Trophoblast cell (in vitro differentiated cells and primary cell): ENCODE data around the gene LTK.

Experiments used
- DNase-seq, 2 donors: peaks; one replicate each; pipeline ENCODE4 v3.0.0-alpha.2; 2016
- H2AFZ ChIP-seq: 2 replicates; pipeline ENCODE4 v1.6.1; 2013; ENCODE audit warnings: low read length, moderate library complexity, mild to moderate bottlenecking; ENCODE audit not compliant: insufficient read depth, poor library complexity
- H2AK5ac ChIP-seq: 2 replicates; pipeline ENCODE4 v1.6.1; 2013; ENCODE audit warnings: mild to moderate bottlenecking, low read length
- H2BK120ac ChIP-seq: 2 replicates; pipeline ENCODE4 v1.6.1; 2013; ENCODE audit warnings: low read length, mild to moderate bottlenecking, moderate library complexity; ENCODE audit not compliant: insufficient read depth, poor library complexity
- H2BK12ac ChIP-seq: 2 replicates; pipeline ENCODE4 v1.6.1; 2013; ENCODE audit warnings: mild to moderate bottlenecking, low read length, moderate library complexity
- H2BK5ac ChIP-seq: 2 replicates; pipeline ENCODE4 v1.6.1; 2013; ENCODE audit warnings: low read length, low read depth, moderate library complexity, mild to moderate bottlenecking; ENCODE audit not compliant: poor library complexity
- H3K14ac ChIP-seq: 2 replicates; pipeline ENCODE4 v1.6.1; 2013; ENCODE audit warnings: mild to moderate bottlenecking, low read length
- H3K18ac ChIP-seq: 2 replicates; pipeline ENCODE4 v1.6.1; 2013; ENCODE audit warnings: mild to moderate bottlenecking, low read length
- H3K23ac ChIP-seq: 2 replicates; pipeline ENCODE4 v1.6.1; 2013; ENCODE audit warnings: low read length
- H3K27ac ChIP-seq: 2 replicates; pipeline ENCODE4 v1.5.1; 2013; ENCODE audit warnings: low read depth, mild to moderate bottlenecking, inconsistent platforms, low read length, moderate library complexity
- H3K27me3 ChIP-seq: 2 replicates; pipeline ENCODE4 v1.6.1; 2013; ENCODE audit warnings: inconsistent platforms, mild to moderate bottlenecking, low read length, moderate library complexity; ENCODE audit not compliant: insufficient read depth
- H3K36me3 ChIP-seq, 2 experiments: 1 replicate in 1 of 2; 2 replicates in 1 of 2; pipeline ENCODE4 v1.6.1; 2013; ENCODE audit warnings: low read length in 2 of 2, mild to moderate bottlenecking in 2 of 2, moderate library complexity in 1 of 2; ENCODE audit not compliant: insufficient read depth in 2 of 2, control insufficient read depth in 1 of 2
- H3K4ac ChIP-seq: 2 replicates; pipeline ENCODE4 v1.6.1; 2013; ENCODE audit warnings: low read depth, mild to moderate bottlenecking, low read length, moderate library complexity
- H3K4me1 ChIP-seq, 2 experiments: 1 replicate in 1 of 2; 2 replicates in 1 of 2; pipeline ENCODE4 v1.6.1; 2013; ENCODE audit warnings: low read length in 2 of 2, mild to moderate bottlenecking in 2 of 2, moderate library complexity in 1 of 2; ENCODE audit not compliant: insufficient read depth in 2 of 2, control insufficient read depth in 1 of 2
- H3K4me2 ChIP-seq: 2 replicates; pipeline ENCODE4 v1.6.1; 2013; ENCODE audit warnings: inconsistent platforms, mild to moderate bottlenecking, low read length, moderate library complexity
- H3K4me3 ChIP-seq: 2 replicates; pipeline ENCODE4 v1.5.1; 2013; ENCODE audit warnings: mild to moderate bottlenecking, low read depth, low read length, inconsistent platforms
- H3K79me1 ChIP-seq: one replicate; pipeline ENCODE4 v1.6.1; 2013; ENCODE audit warnings: low read length
- H3K79me2 ChIP-seq: 2 replicates; pipeline ENCODE4 v1.6.1; 2013; ENCODE audit warnings: low read length, mild to moderate bottlenecking; ENCODE audit not compliant: control insufficient read depth, insufficient read depth, poor library complexity
- H3K9ac ChIP-seq: 2 replicates; pipeline ENCODE4 v1.6.1; 2013; ENCODE audit warnings: mild to moderate bottlenecking, low read length
- H3K9me3 ChIP-seq: 2 replicates; pipeline ENCODE4 v1.6.1; 2013; ENCODE audit warnings: low read depth, mild to moderate bottlenecking, control low read depth, inconsistent platforms, low read length; ENCODE audit not compliant: insufficient read depth
- H4K12ac ChIP-seq: 2 replicates; pipeline ENCODE4 v1.6.1; 2013; ENCODE audit warnings: low read depth, mild to moderate bottlenecking, low read length, moderate library complexity
- H4K8ac ChIP-seq: 2 replicates; pipeline ENCODE4 v1.6.1; 2013; ENCODE audit warnings: low read depth, mild to moderate bottlenecking, low read length, moderate library complexity
- H4K91ac ChIP-seq: one replicate; pipeline ENCODE4 v1.6.1; 2013; ENCODE audit warnings: low read depth, mild to moderate bottlenecking, low read length, moderate library complexity
- WGBS: extraction: QIAGEN DNeasy Blood & Tissue Kit; methylation state at CpG from one replicate; pipeline ENCODE4 v1.1.7; 2013; ENCODE audit warnings: missing lambda C conversion rate; ENCODE audit not compliant: insufficient read length, insufficient coverage; ENCODE audit errors: extremely low coverage; 5-methylcytosine and 5-hydroxymethylcytosine counted together

The LTK gene

DNA sequence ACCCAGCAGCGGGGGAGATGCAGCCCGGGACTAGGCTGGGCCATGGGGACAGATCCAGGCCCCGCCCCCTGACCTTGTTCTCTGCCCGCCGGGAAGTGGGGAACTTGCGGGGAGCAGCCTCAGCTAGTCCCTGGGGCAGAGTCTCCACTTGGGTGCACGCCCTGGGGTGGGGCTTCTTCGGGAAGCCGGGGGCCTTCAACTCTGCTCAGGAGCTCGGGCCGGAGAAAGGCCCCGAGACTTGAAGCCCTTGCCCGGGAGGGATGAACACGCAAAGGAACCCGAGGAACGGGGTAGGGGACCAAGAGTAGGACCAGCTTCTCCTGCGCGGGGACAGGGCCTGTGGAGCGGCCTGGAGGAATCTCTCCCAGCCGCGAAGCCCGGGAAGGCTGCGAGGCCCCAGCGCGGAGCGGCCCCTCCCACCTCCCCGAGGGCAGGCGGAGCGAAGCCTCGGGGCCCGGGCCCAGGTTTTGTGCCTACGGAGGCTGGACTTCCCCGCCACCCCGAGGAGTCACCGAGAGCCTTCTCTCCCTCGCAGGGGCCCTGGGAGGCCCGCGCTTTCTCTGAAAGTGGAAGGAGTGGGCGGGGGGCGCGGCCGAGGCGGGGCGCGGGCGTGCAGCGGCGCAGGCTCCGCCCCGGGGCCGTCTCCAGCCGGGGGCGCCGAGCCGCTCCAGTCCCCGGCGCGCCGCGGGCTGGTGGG is 20.3 kb downstream of the LTK start, which contains the start of gene ITPKA:
TSS of gene ITPKA (plus strand) at position 670 of the 697 bp plus-strand sequence. CDS start 54 bp downstream, outside the sequence.
- whole genome bisulfite sequencing: no CpG with 5 or more reads among the region's 60 CpGs
- no peak within 1 kb of the TSS for H3K14ac ChIP-seq
- DNase-seq: peak; percentile 29 to 65

DNA sequence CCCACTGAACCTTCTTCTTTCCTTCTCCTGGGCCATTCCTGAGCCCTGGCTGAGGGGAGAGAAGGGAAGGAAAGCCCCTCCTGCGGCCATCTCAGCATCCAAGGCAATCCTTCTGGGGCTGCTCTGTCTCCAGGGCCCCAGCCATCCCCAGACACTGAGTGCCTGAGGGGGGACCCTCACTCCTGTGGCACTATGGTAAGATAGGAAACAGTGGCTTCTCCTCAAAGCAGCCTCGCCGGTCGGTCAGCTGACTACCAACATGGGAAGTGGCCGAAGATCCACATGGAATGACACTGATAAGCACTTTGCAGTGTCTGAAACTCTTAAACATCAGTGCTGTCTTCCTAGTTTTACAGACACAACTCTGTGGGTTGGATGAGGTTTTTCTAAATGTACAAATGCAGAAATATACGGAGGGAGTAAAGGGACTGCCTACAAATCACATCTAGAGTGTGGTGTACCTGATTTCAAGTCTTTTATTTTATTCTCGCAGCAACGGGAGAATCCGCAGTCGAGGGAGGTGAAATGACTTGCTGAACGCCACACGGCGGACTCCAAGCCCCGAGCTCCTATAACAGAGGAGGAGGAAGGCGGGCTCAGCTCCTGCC is 20.9 kb downstream of the LTK start:
- H3K9ac ChIP-seq: no peak overlapping the region
- no peak overlapping the region for H2BK120ac ChIP-seq
- peak overlapping the region; percentile 33 for H3K4me3 ChIP-seq
- H3K23ac ChIP-seq: no peak overlapping the region
- H3K36me3 ChIP-seq: no peaks in the 10 kb centered on the region
- no peak overlapping the region for H2BK12ac ChIP-seq
- peaks cover 6% of the 10 kb centered on the region for H3K9me3 ChIP-seq
- H2AFZ ChIP-seq: no peak overlapping the region
- H3K4me2 ChIP-seq: peak overlapping the region; percentile 94
- DNase-seq: no peak
- H3K27ac ChIP-seq: no peak overlapping the region
- H2BK5ac ChIP-seq: no peak overlapping the region
- H3K4me1 ChIP-seq: peaks cover 13 to 36% of the 10 kb centered on the region in 2 experiments
- H3K18ac ChIP-seq: no peak overlapping the region
- no peak overlapping the region for H4K8ac ChIP-seq
- H4K91ac ChIP-seq: no peak overlapping the region
- no peak overlapping the region for H3K4ac ChIP-seq
- H3K79me2 ChIP-seq: no peaks in the 10 kb centered on the region
- no CpG with 5 or more reads among the region's 15 CpGs for WGBS
- no peaks in the 10 kb centered on the region for H3K79me1 ChIP-seq
- no peak overlapping the region for H4K12ac ChIP-seq
- H3K27me3 ChIP-seq: peaks cover 54% of the 10 kb centered on the region
- H2AK5ac ChIP-seq: no peak overlapping the region
- H3K14ac ChIP-seq: no peak overlapping the region

More for the DNA sequence above, 20.3 kb downstream of the LTK start, which contains the start of gene ITPKA:
- no peak within 1 kb of the TSS for H4K12ac ChIP-seq
- H3K9me3 ChIP-seq: peaks cover 4% of the 10 kb centered on the region
- no peak within 1 kb of the TSS for H3K18ac ChIP-seq
- H3K4me1 ChIP-seq: peaks cover 13 to 36% of the 10 kb centered on the region in 2 experiments
- H2AK5ac ChIP-seq: no peak within 1 kb of the TSS
- no peak within 1 kb of the TSS for H3K27ac ChIP-seq
- H4K8ac ChIP-seq: peak within 1 kb of the TSS; percentile 30
- H3K79me1 ChIP-seq: no peaks in the 10 kb centered on the region
- no peak within 1 kb of the TSS for H3K9ac ChIP-seq
- H3K4me2 ChIP-seq: peak within 1 kb of the TSS; percentile 94
- peak within 1 kb of the TSS; percentile 56 for H2AFZ ChIP-seq
- no peaks in the 10 kb centered on the region for H3K36me3 ChIP-seq
- H2BK5ac ChIP-seq: no peak within 1 kb of the TSS
- H3K4ac ChIP-seq: no peak within 1 kb of the TSS
- no peak within 1 kb of the TSS for H4K91ac ChIP-seq
- no peak within 1 kb of the TSS for H2BK120ac ChIP-seq
- peaks cover 54% of the 10 kb centered on the region for H3K27me3 ChIP-seq
- no peaks in the 10 kb centered on the region for H3K79me2 ChIP-seq
- H3K23ac ChIP-seq: no peak within 1 kb of the TSS
- peak within 1 kb of the TSS; percentile 45 for H3K4me3 ChIP-seq
- H2BK12ac ChIP-seq: no peak within 1 kb of the TSS

DNA sequence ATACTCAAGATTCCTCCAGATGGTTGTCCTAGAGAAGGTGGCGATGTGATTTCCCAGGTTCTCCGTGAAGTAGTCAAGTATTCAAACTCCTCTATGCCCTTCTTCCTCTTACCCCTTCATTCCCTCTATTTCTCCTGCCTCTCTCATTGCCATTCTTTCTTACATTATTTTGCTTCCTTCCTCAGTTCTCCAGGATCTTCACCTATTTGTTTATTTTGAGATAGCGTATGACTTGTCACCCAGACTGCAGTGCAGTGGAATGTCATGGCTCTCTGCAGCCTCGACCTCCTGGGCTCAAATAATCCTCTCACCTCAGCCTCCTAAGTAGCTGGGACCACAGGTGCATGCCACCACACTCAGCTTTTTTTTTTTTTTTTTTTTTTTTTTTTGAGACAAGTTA is 21.7 kb downstream of the LTK start:
- H3K27me3 ChIP-seq: peaks cover 47% of the 10 kb centered on the region
- no peak overlapping the region for H3K18ac ChIP-seq
- no peak overlapping the region for H4K12ac ChIP-seq
- no peak overlapping the region for H4K8ac ChIP-seq
- peaks cover 7% of the 10 kb centered on the region for H3K9me3 ChIP-seq
- H2BK120ac ChIP-seq: no peak overlapping the region
- no peak overlapping the region for H2AK5ac ChIP-seq
- no peak for DNase-seq
- H3K4me3 ChIP-seq: no peak overlapping the region
- no peaks in the 10 kb centered on the region for H3K36me3 ChIP-seq
- no peak overlapping the region for H3K27ac ChIP-seq
- peaks cover 13 to 36% of the 10 kb centered on the region in 2 experiments for H3K4me1 ChIP-seq
- H3K79me1 ChIP-seq: no peaks in the 10 kb centered on the region
- no peak overlapping the region for H3K9ac ChIP-seq
- no CpG with 5 or more reads among the region's 4 CpGs for WGBS
- H3K14ac ChIP-seq: no peak overlapping the region
- H3K23ac ChIP-seq: no peak overlapping the region
- H4K91ac ChIP-seq: no peak overlapping the region
- H2BK5ac ChIP-seq: no peak overlapping the region
- no peak overlapping the region for H2AFZ ChIP-seq
- H3K4ac ChIP-seq: no peak overlapping the region
- no peaks in the 10 kb centered on the region for H3K79me2 ChIP-seq
- no peak overlapping the region for H2BK12ac ChIP-seq
- no peak overlapping the region for H3K4me2 ChIP-seq

- Histone ChIP-seq H3K18ac (no peak overlapping the region), H3K36me3 (no peaks in the 10 kb centered on the region), H4K12ac (no peak overlapping the region), H3K4me2 (no peak overlapping the region), H2BK12ac (no peak overlapping the region), H4K91ac (no peak overlapping the region), H3K27me3 (peaks cover 31% of the 10 kb centered on the region), H3K27ac (no peak overlapping the region), H2AK5ac (no peak overlapping the region), H2AFZ (no peak overlapping the region), H3K4ac (no peak overlapping the region), H3K23ac (no peak overlapping the region), H3K9me3 (peaks cover 7% of the 10 kb centered on the region), H2BK5ac (no peak overlapping the region), H3K14ac (no peak overlapping the region), H2BK120ac (no peak overlapping the region), H3K4me1 (peaks cover 9 to 27% of the 10 kb centered on the region in 2 experiments), H3K4me3 (no peak overlapping the region), H3K79me1 (no peaks in the 10 kb centered on the region), H3K79me2 (no peaks in the 10 kb centered on the region), H4K8ac (no peak overlapping the region), H3K9ac (no peak overlapping the region)
- DNase-seq: peak; percentile 75 to 86
- no CpG with 5 or more reads among the region's 4 CpGs for WGBS
Measured at GRCh38 chr15:41490355-41490754, 23.3 kb downstream of the LTK start.
